ENCODE data around the gene GPR21. TPM values are rescaled to one million over a fixed set of nuclear protein-coding genes. Genes with fewer than 3 reads are reported as not detected.

Gene GPR21
- total RNA-seq, 1 experiment from 2014 or later, result 1.1 TPM

DNA sequence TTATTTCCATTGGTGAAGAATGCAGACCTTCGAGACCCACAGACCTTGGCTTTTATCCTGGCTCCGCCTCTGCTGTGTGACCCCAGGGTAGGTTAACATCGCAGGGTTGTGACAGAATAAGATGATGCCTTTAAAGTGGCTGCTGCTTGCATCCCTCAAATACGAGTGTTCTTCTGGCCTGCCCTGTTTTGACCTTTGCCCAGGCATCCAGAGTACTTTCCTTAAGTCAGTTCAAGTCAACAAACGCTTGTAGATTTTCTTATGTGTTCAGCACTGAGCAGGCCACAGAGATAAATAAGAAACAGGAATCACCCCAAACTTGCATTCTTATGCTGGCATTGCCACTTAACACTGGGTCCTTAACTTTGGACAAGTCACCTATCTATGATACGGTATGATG, 50.2 kb downstream of the GPR21 start:
- no peaks in the 10 kb centered on the region for H3K9me3 ChIP-seq (ENCODE audit: control insufficient read depth in 1 of 2, insufficient read depth in 1 of 2, low read depth in 1 of 2, low read length in 2 of 2)
- DNase-seq (ENCODE audit: low read depth, low spot score) (no peak), ATAC-seq (no peak)
- no peaks in the 10 kb centered on the region for H4K20me1 ChIP-seq (ENCODE audit: insufficient read depth)
- ChIA-PET RAD21 (ENCODE audit: low non-redundant PET in 1 of 2, low total read pairs in 2 of 2, uncharacterized antibody in 2 of 2, unreplicated experiment in 2 of 2) (no interaction called here), POLR2A (no interaction called here), CTCF (interaction anchor here (4.0 kb wide), 1 partner anchor 266 kb away, joined by 37 read pairs; no protein-coding TSS in a partner anchor)
- no peak overlapping the region for H3K27ac ChIP-seq (ENCODE audit: low read depth, low read length)
- H3K4me3 ChIP-seq (replicated peaks in 1 of 2; ENCODE audit: low read depth in 1 of 2, low read length in 2 of 2), result no peak overlapping the region
- no peak overlapping the region for H3K9ac ChIP-seq (ENCODE audit: low read length)
- H3K79me2 ChIP-seq (ENCODE audit: insufficient read depth, low read length), result no peaks in the 10 kb centered on the region
- intact Hi-C loops (cut with micrococcal nuclease), result loop anchor here (5.0 kb wide), 1 partner anchor 304 kb away; no protein-coding TSS in a partner anchor
- no peak for TF ChIP-seq TCF7L2 (IDR thresholded peaks at IDR 0.05; ENCODE audit: borderline replicate concordance, extremely low read depth, insufficient read depth, insufficient read length)
- TF ChIP-seq ATF3 (IDR thresholded peaks at IDR 0.05), result no peak
- TF ChIP-seq ZFX (IDR thresholded peaks at IDR 0.05), result no peak
- no peak for TF ChIP-seq ZNF274 (IDR thresholded peaks at IDR 0.05; ENCODE audit: low read depth, low read length)
- TF ChIP-seq SRF (IDR thresholded peaks at IDR 0.05; ENCODE audit: low read depth), result no peak
- TF ChIP-seq ELF1 (IDR thresholded peaks at IDR 0.05; ENCODE audit: borderline replicate concordance, low read depth), result no peak
- peaks cover 0 to 6% of the 10 kb centered on the region in 2 experiments; a peak in 1 of 4 replicates for H3K36me3 ChIP-seq (ENCODE audit: control insufficient read depth in 1 of 2, insufficient read depth in 2 of 2, low read length in 2 of 2)
- no peaks in the 10 kb centered on the region for H3K9me2 ChIP-seq (ENCODE audit: insufficient read depth)
- no TSS peak for BruUV-seq (replicated peaks)
- H3K4me1 ChIP-seq (ENCODE audit: control insufficient read depth in 1 of 2, insufficient read depth in 2 of 2, low read length in 2 of 2), result no peaks in the 10 kb centered on the region
- H2AFZ ChIP-seq (ENCODE audit: low read depth, low read length, poor library complexity, severe bottlenecking), result no peak overlapping the region
- H3K27me3 ChIP-seq (ENCODE audit: insufficient read depth, low read length), result no peaks in the 10 kb centered on the region
- no peak overlapping the region for H3K4me2 ChIP-seq (ENCODE audit: low read length)

DNA sequence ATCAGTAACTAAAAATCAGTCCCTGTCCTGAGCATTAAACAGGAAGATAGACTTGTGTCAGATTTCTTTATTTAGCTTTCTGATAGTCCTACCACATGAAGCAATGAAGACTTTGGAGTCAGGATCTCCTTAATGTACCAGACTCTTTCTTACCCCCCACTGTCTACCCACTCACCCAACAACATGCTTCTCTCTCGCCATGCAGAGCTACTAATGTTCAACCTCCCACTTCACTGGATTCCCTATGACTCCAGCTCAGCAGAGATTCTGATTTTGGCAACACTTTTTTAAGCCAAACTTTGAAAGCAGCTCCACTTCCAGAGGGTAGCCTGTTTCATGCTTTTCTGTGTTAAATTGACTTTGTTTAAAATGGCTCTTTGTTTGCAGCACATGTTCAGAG, 50.8 kb downstream of the GPR21 start:
- Histone ChIP-seq H3K4me1 (ENCODE audit: control insufficient read depth in 1 of 2, insufficient read depth in 2 of 2, low read length in 2 of 2) (no peaks in the 10 kb centered on the region), H3K27me3 (ENCODE audit: insufficient read depth, low read length) (no peaks in the 10 kb centered on the region), H3K36me3 (ENCODE audit: control insufficient read depth in 1 of 2, insufficient read depth in 2 of 2, low read length in 2 of 2) (0 out of 4 replicates have a peak, but pooled peaks cover 0 to 3% of the 10 kb centered on the region in 2 experiments), H3K9me2 (ENCODE audit: insufficient read depth) (no peaks in the 10 kb centered on the region), H3K4me2 (ENCODE audit: low read length) (no peak overlapping the region), H4K20me1 (ENCODE audit: insufficient read depth) (no peaks in the 10 kb centered on the region), H3K9me3 (ENCODE audit: control insufficient read depth in 1 of 2, insufficient read depth in 1 of 2, low read depth in 1 of 2, low read length in 2 of 2) (no peaks in the 10 kb centered on the region), H3K9ac (ENCODE audit: low read length) (no peak overlapping the region), H3K4me3 (replicated peaks in 1 of 2; ENCODE audit: low read depth in 1 of 2, low read length in 2 of 2) (no peak overlapping the region), H3K79me2 (ENCODE audit: insufficient read depth, low read length) (no peaks in the 10 kb centered on the region), H3K27ac (ENCODE audit: low read depth, low read length) (no peak overlapping the region), H2AFZ (ENCODE audit: low read depth, low read length, poor library complexity, severe bottlenecking) (no peak overlapping the region)
- DNase-seq (ENCODE audit: low read depth, low spot score), result no peak
- intact Hi-C loops (cut with micrococcal nuclease), result loop anchor here (5.0 kb wide), 1 partner anchor 303 kb away; no protein-coding TSS in a partner anchor
- CTCF ChIA-PET, result interaction anchor here (0.7 to 0.8 kb wide), 2 partner anchors 266 to 269 kb away, joined by 3 read pairs; no protein-coding TSS in a partner anchor
- RAD21 ChIA-PET (ENCODE audit: low non-redundant PET in 1 of 2, low total read pairs in 2 of 2, uncharacterized antibody in 2 of 2, unreplicated experiment in 2 of 2), result no interaction called here
- no peak for ATAC-seq
- no peak for TF ChIP-seq ZFX (IDR thresholded peaks at IDR 0.05)
- TF ChIP-seq, protein P1, sequence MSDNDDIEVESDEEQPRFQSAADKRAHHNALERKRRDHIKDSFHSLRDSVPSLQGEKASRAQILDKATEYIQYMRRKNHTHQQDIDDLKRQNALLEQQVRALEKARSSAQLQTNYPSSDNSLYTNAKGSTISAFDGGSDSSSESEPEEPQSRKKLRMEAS (IDR thresholded peaks at IDR 0.05), result no peak
- no TSS peak for BruUV-seq (replicated peaks)
- POLR2A ChIA-PET, result no interaction called here

Other genes starting within 250 kb of the GPR21 start
- not detected for gene OR5C1, start 244.7 kb upstream of the GPR21 start, total RNA-seq (2021; ENCODE audit: unreplicated experiment)
- not detected for gene OR1K1, start 233.5 kb upstream of the GPR21 start, total RNA-seq (2021; ENCODE audit: unreplicated experiment)
- 17.7 TPM for gene PDCL, start 205.1 kb upstream of the GPR21 start, total RNA-seq (2021; ENCODE audit: unreplicated experiment)
- gene RC3H2, start 128.3 kb upstream of the GPR21 start, total RNA-seq (2021; ENCODE audit: unreplicated experiment), result 53.8 TPM
- gene ZBTB6, start 120.3 kb upstream of the GPR21 start, total RNA-seq (2021; ENCODE audit: unreplicated experiment), result 12.3 TPM
- gene ZBTB26, start 102.2 kb upstream of the GPR21 start, total RNA-seq (2021; ENCODE audit: unreplicated experiment), result 5.5 TPM
- 29.7 TPM for gene RABGAP1, start 92.6 kb upstream of the GPR21 start, total RNA-seq (2021; ENCODE audit: unreplicated experiment)
- gene STRBP, start 234.9 kb downstream of the GPR21 start, total RNA-seq (2021; ENCODE audit: unreplicated experiment), result 30.4 TPM

Data from HCT116 (cell line).